ENCODE results near the gene IGF1.

Gene IGF1

GRCh38 chr12:102374190-102374589, 106.2 kb downstream of the IGF1 start:
- Histone ChIP-seq H3K4me3 (ENCODE audit: low read length) (no peak overlapping the region), H3K4me1 (ENCODE audit: control insufficient read depth, low read length) (no peaks in the 10 kb centered on the region), H3K27me3 (ENCODE audit: control insufficient read depth, low read length) (no peaks in the 10 kb centered on the region), H4K20me1 (ENCODE audit: control insufficient read depth, insufficient read depth, low read depth, low read length) (no peaks in the 10 kb centered on the region), H3K9me3 (ENCODE audit: control insufficient read depth, insufficient read depth, low read length) (no peaks in the 10 kb centered on the region), H3K79me2 (ENCODE audit: control insufficient read depth, low read length) (no peaks in the 10 kb centered on the region), H3K4me2 (ENCODE audit: low read length) (no peak overlapping the region), H3F3A (ENCODE audit: control insufficient read depth, insufficient read depth) (no peaks in the 10 kb centered on the region), H3K27ac (ENCODE audit: low read depth, low read length) (no peak overlapping the region), H3K36me3 (ENCODE audit: control insufficient read depth, low read length) (no peaks in the 10 kb centered on the region), H3K9me2 (replicated peaks; ENCODE audit: control insufficient read depth, low read length) (no peaks in the 10 kb centered on the region)
- TF ChIP-seq EZH2phosphoT487 (IDR thresholded peaks at IDR 0.05; ENCODE audit: borderline replicate concordance, low read length) = no peak
- TF ChIP-seq, protein P1, sequence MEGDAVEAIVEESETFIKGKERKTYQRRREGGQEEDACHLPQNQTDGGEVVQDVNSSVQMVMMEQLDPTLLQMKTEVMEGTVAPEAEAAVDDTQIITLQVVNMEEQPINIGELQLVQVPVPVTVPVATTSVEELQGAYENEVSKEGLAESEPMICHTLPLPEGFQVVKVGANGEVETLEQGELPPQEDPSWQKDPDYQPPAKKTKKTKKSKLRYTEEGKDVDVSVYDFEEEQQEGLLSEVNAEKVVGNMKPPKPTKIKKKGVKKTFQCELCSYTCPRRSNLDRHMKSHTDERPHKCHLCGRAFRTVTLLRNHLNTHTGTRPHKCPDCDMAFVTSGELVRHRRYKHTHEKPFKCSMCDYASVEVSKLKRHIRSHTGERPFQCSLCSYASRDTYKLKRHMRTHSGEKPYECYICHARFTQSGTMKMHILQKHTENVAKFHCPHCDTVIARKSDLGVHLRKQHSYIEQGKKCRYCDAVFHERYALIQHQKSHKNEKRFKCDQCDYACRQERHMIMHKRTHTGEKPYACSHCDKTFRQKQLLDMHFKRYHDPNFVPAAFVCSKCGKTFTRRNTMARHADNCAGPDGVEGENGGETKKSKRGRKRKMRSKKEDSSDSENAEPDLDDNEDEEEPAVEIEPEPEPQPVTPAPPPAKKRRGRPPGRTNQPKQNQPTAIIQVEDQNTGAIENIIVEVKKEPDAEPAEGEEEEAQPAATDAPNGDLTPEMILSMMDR (IDR thresholded peaks at IDR 0.05; ENCODE audit: low read depth, low read length, poor library complexity, severe bottlenecking) = no peak

DNA sequence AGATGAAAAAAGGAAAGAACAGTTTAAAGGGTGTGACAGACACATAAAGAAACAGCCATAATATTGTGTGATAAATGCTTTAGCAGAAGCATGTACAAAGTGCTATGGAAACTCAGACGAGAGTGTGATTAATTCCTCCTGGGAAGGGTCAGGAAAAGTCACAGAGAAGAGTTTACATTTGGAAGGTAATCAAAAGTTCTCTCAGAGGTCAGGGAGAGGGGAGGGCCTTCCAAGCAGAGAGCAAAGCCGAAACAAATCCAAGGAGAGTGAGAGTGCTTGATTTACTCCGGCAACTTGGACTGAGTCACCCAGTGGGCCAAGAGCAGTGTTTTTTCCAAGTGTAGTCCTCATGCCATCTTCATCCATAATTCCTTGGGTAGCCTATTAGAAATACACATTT, 108.3 kb downstream of the IGF1 start:
- H3K79me2 ChIP-seq (ENCODE audit: control insufficient read depth, low read length) = no peaks in the 10 kb centered on the region
- H3K36me3 ChIP-seq (ENCODE audit: control insufficient read depth, low read length) = no peaks in the 10 kb centered on the region
- TF ChIP-seq EZH2phosphoT487 (IDR thresholded peaks at IDR 0.05; ENCODE audit: borderline replicate concordance, low read length) = no peak
- TF ChIP-seq, protein P1 (IDR thresholded peaks at IDR 0.05; ENCODE audit: low read depth, low read length, poor library complexity, severe bottlenecking) = no peak
- H3K4me3 ChIP-seq (ENCODE audit: low read length) = no peak overlapping the region
- no peaks in the 10 kb centered on the region for H3K9me2 ChIP-seq (replicated peaks; ENCODE audit: control insufficient read depth, low read length)
- H3K4me2 ChIP-seq (ENCODE audit: low read length) = no peak overlapping the region
- H3K9me3 ChIP-seq (ENCODE audit: control insufficient read depth, insufficient read depth, low read length) = no peaks in the 10 kb centered on the region
- H3K27me3 ChIP-seq (ENCODE audit: control insufficient read depth, low read length) = no peaks in the 10 kb centered on the region
- no peaks in the 10 kb centered on the region for H3K4me1 ChIP-seq (ENCODE audit: control insufficient read depth, low read length)
- no peaks in the 10 kb centered on the region for H3F3A ChIP-seq (ENCODE audit: control insufficient read depth, insufficient read depth)
- H3K27ac ChIP-seq (ENCODE audit: low read depth, low read length) = no peak overlapping the region
- H4K20me1 ChIP-seq (ENCODE audit: control insufficient read depth, insufficient read depth, low read depth, low read length) = no peaks in the 10 kb centered on the region

DNA sequence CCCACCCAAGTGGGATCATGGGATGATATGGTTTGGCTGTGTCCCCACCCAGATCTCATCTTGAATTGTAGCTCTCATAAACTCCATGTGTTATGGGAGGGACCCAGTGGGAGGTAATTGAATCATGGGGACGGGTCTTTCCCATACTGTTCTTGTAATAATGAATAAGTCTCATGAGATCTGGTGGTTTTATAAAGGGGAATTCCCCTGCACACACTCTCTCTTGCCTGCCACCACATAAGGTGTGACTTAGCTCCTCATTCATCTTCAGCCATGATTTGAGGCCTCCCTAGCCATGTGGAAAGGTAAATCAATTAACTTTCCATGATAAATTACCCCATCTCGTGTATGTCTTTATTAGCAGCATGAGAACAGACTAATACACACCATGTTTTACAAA, 109.2 kb downstream of the IGF1 start:
- Histone ChIP-seq H3K4me1 (ENCODE audit: control insufficient read depth, low read length) (no peaks in the 10 kb centered on the region), H3F3A (ENCODE audit: control insufficient read depth, insufficient read depth) (no peaks in the 10 kb centered on the region), H3K36me3 (ENCODE audit: control insufficient read depth, low read length) (no peaks in the 10 kb centered on the region), H3K4me3 (ENCODE audit: low read length) (no peak overlapping the region), H3K27me3 (ENCODE audit: control insufficient read depth, low read length) (no peaks in the 10 kb centered on the region), H3K4me2 (ENCODE audit: low read length) (no peak overlapping the region), H3K27ac (ENCODE audit: low read depth, low read length) (no peak overlapping the region), H3K9me3 (ENCODE audit: control insufficient read depth, insufficient read depth, low read length) (no peaks in the 10 kb centered on the region), H4K20me1 (ENCODE audit: control insufficient read depth, insufficient read depth, low read depth, low read length) (no peaks in the 10 kb centered on the region), H3K79me2 (ENCODE audit: control insufficient read depth, low read length) (no peaks in the 10 kb centered on the region), H3K9me2 (replicated peaks; ENCODE audit: control insufficient read depth, low read length) (no peaks in the 10 kb centered on the region)
- no peak for TF ChIP-seq EZH2phosphoT487 (IDR thresholded peaks at IDR 0.05; ENCODE audit: borderline replicate concordance, low read length)
- TF ChIP-seq, protein P1 (IDR thresholded peaks at IDR 0.05; ENCODE audit: low read depth, low read length, poor library complexity, severe bottlenecking) = no peak

GRCh38 chr12:102369876-102370275, 110.5 kb downstream of the IGF1 start:
- Histone ChIP-seq H3K9me2 (replicated peaks; ENCODE audit: control insufficient read depth, low read length) (no peaks in the 10 kb centered on the region), H3K27ac (ENCODE audit: low read depth, low read length) (no peak overlapping the region), H3K36me3 (ENCODE audit: control insufficient read depth, low read length) (no peaks in the 10 kb centered on the region), H3F3A (ENCODE audit: control insufficient read depth, insufficient read depth) (no peaks in the 10 kb centered on the region), H3K9me3 (ENCODE audit: control insufficient read depth, insufficient read depth, low read length) (no peaks in the 10 kb centered on the region), H4K20me1 (ENCODE audit: control insufficient read depth, insufficient read depth, low read depth, low read length) (no peaks in the 10 kb centered on the region), H3K27me3 (ENCODE audit: control insufficient read depth, low read length) (no peaks in the 10 kb centered on the region), H3K4me3 (ENCODE audit: low read length) (no peak overlapping the region), H3K4me1 (ENCODE audit: control insufficient read depth, low read length) (no peaks in the 10 kb centered on the region), H3K4me2 (ENCODE audit: low read length) (no peak overlapping the region), H3K79me2 (ENCODE audit: control insufficient read depth, low read length) (no peaks in the 10 kb centered on the region)
- TF ChIP-seq, protein P1 (IDR thresholded peaks at IDR 0.05; ENCODE audit: low read depth, low read length, poor library complexity, severe bottlenecking) = no peak
- no peak for TF ChIP-seq EZH2phosphoT487 (IDR thresholded peaks at IDR 0.05; ENCODE audit: borderline replicate concordance, low read length)

Data from DOHH2 (cell line).